IPS-NIHi7 (cell line): ENCODE results near the gene MCOLN2.
"Not testable (repeated sequence)": the region's sequence is repeated elsewhere in the genome, so short reads cannot be mapped to it uniquely, and the experiment has no call there.

ENCODE experiments used
- DNase-seq: peaks from one replicate; pipeline ENCODE4 v3.0.0; 2012; ENCODE audit warnings: mixed read lengths; ENCODE audit errors: extremely low spot score

The MCOLN2 gene

GRCh38 chr1:84941843-84942242 is 55.1 kb downstream of the MCOLN2 start:
- no peak for DNase-seq

GRCh38 chr1:84940481-84940880 is 56.4 kb downstream of the MCOLN2 start:
- no peak for DNase-seq

DNA sequence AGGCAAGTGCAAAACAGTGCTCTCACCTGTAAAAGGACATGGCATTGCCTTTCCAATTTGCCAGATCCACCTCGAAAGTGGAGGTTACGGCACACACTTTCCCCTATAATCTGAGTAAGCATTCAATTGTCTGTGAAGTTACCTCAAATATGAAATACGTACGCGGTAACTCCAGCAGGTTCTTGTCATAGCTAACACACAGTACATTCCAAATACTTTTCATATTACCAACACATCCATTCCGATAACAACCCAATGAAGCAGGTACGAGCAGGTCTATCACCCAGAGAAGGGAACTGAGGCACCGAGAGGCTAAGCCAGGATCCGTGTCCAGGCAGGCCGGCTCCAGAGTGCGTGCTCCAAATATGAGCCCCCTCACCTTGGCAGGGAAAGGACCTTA is 57.2 kb downstream of the MCOLN2 start:
- DNase-seq = no peak

DNA sequence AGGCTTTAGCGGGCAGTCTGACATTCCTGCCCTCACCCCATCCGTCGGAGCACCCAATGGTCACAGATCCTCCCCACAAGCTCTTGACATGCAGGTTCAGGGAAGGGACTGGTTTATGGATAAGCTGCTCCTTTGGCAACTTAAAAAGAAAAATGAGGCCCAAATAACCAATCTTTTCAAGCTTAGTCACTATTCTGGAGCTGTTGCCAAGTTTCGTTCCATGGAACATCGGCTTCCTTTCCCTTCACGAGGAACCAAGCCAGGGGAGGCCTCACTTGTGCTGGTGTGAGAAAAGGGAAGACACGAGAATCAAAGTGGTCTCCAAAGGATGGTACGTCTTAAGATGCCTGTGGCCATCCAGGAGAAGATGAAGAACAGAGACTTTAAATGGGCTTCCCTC is 57.8 kb downstream of the MCOLN2 start:
- DNase-seq = no peak

DNA sequence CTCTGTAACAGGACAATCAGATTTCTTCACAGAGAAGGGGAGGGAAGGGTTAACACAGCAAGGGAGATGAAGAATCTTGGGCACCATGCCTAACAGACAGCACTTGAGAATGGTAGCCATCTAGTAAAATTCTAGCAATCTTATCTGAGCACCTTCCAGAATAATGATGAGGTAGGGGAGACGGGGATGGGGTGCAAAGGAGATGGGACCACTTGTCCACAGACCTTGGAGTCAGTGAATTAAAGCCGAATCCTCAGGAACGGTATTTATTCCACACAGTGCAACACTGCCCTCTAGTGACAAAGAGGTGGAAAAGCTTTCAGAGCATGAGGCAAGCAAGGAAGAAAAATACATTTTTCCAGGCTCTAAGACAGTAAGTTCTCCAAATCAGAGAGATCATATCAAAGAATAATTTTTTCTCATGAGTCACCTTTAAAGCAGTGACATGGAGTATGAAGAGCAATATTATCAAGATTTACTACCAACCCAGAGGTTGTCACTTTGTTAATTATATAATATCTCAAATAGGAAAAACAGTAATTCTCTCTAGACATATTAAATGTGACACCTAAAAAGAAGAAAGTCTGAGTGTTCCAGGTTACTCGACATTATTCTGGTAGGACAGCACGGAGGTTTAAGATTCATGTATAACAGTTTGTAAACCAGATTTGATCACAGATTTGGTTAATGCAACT is 60.6 kb downstream of the MCOLN2 start:
- DNase-seq = peak; percentile 79

GRCh38 chr1:84933011-84933611 is 63.8 kb downstream of the MCOLN2 start:
- DNase-seq = no peak

- no peak for DNase-seq
Observed at GRCh38 chr1:84930831-84931230, 66.1 kb downstream of the MCOLN2 start.

DNA sequence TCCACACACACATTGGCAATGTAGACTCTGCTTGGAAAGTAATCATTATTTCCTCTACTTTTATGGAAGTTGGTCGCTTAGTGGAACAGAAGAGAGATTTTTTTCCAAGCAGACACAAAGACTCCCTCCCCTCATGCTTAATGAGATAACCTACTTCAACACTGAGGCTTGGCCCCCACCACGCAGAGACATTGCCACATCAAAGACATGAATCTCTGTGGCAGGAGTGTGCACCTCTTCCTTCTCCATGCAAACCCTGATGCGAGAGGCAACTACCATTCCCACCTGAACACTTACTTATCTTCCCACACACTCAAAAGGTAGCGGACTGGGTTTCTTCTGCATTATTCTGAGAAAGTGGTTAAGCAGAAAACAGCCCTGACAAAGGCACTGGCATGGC is 66.6 kb downstream of the MCOLN2 start:
- no peak for DNase-seq

- DNase-seq = no peak
Observed at GRCh38 chr1:84929581-84929980, 67.3 kb downstream of the MCOLN2 start.

DNA sequence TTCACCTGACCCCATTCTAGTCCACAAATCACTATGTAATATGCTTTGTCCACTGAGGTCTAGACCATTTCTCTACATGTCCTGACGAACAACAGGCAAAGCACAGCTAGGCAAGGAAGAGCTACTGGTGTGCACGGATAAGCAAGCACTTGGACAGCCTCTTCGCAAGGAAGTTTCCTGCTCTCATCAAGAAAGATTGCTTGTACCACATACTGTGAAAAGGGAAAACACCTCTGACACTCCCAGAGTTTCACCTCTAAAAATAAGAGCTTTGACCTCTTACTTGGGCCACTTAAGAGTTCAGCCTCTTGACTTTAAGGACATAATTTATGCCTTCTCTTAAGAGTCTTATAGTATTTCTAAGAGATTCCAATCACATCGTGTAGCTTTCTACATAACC is 67.9 kb downstream of the MCOLN2 start:
- DNase-seq = no peak

DNA sequence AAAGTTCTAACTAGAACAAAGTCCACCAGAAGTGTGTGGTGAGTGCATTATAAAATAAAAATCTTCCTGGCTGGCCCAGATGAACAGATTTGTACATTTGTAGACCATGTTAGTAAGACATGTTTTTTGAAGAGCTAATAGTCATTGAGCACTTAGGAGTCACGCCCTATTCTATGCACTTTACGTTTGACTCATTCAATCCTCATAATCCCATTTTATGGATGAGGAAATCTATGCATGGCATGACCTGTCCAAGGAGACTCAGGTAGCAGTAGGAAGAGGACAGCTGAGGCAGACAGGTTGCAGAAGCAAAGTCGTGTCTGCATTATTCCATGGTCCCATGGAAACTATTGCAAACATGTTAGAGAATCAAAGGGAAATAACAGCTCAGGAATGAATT is 73.6 kb downstream of the MCOLN2 start:
- no peak for DNase-seq

- DNase-seq = no peak
Observed at GRCh38 chr1:84920159-84920558, 76.8 kb downstream of the MCOLN2 start.

- no peak for DNase-seq
Observed at GRCh38 chr1:84919461-84919970, 77.4 kb downstream of the MCOLN2 start.

DNA sequence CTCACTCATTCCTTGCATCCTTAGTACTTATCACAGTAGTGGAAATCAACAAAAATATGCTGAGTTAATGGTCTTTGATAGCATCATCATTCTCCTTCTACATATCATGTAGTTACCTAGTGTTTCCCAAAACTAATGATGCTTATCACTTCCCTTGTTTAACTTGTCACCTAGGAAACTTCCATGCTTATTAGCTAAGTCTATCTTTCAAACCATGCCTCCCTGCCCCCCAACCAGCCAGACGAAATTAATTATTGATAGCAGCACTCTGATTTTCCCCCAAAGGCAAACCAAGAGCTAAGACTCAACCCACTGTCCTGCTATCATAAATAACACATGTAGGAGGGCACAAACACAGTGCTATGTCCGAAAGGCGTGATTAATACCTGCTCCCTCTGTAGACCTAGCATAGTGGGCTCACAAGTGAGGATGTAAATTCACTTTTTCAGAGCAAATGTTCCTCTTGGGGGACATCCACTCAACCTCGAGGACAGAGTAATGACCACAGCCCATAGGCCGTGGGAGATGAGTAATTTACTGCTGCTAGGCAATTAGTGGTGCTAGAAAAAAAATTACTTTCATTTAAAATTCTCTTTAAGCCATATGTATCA is 78.1 kb downstream of the MCOLN2 start:
- DNase-seq = no peak

DNA sequence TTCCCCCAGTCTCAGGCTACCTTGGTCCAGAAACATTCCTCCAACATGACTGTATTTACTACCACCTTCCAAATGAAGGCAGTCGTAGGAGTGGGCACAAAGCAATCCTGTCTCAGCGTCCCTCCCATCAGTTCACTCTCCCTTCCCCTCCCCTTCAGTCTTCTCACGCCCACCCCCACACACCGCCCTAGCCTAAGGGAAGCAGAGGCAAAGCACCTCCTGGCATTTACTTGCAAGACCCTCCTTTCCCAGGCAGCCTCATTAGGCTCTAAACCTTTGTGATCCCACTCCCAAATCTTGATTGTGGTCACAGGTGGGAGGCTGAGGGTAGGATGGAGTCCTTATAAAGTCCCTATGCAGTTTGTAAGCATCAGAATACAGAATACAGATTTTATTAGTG is 80.0 kb downstream of the MCOLN2 start:
- DNase-seq = no peak

DNA sequence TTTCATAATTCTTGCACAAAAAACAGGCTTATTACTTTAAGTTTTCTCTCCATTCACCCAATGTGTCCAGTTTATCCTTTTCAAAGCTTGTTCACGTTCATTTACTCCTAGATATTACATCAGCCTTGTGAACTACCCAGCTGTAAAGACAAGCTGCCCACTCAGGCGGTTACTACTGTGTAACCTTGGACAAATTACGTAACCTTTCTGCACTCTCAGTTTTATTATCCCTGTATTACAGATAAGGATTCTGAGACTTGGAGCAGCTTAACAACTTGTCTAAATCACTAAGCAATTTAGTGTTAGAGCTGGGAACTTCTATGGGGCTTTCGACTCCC is 83.4 kb downstream of the MCOLN2 start:
- DNase-seq = no peak

GRCh38 chr1:84912726-84913554 is 84.0 kb downstream of the MCOLN2 start:
- DNase-seq = no peak

GRCh38 chr1:84908746-84909464 is 88.0 kb downstream of the MCOLN2 start:
- DNase-seq = not testable (repeated sequence)

- DNase-seq = no peak
Observed at GRCh38 chr1:84907095-84907827, 89.7 kb downstream of the MCOLN2 start.

DNA sequence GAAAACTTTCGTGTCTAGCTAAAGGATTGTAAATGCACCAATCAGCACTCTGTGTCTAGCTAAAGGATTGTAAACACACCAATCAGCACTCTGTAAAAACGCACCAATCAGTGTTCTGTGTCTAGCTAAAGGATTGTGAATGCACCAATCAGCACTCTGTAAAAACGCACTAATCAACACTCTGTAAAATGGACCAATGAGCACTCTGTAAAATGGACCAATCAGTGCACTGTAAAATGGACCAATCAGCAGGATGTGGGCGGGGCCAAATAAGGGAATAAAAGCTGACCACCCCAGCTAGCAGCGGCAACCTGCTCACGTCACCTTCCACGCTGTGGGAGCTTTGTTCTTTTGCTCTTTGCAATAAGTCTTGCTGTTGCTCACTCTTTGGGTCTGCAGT is 94.2 kb downstream of the MCOLN2 start:
- DNase-seq = not testable (repeated sequence)

- DNase-seq = no peak
Observed at GRCh38 chr1:84899969-84900368, 96.9 kb downstream of the MCOLN2 start.
